CD14-positive monocyte (primary cell): ENCODE data around the gene MRPS18A. TPM values are rescaled to one million over a fixed set of nuclear protein-coding genes. Genes with fewer than 3 reads are reported as not detected.

Experiments
- DNase-seq, 3 donors: peaks; one replicate each; pipeline ENCODE4 v3.0.0-alpha.2; 2011 to 2022
- H2AFZ ChIP-seq: 2 replicates; pipeline ENCODE4 v1.6.0; 2012; ENCODE audit warnings: mild to moderate bottlenecking, low read depth, low read length, inconsistent platforms; ENCODE audit not compliant: insufficient read depth, poor library complexity, severe bottlenecking
- H3K27ac ChIP-seq, 2 donors: 1 replicate in 1 of 2; 2 replicates in 1 of 2; pipeline ENCODE4 v1.5.1; 2012 to 2013; ENCODE audit warnings: low read length in 2 of 2, control low read depth in 1 of 2, inconsistent platforms in 1 of 2, low read depth in 1 of 2, mild to moderate bottlenecking in 1 of 2
- H3K27me3 ChIP-seq, 2 donors: one replicate each; pipeline versions ENCODE4 v1.6.0 to v1.6.1; 2011 to 2013; ENCODE audit warnings: low read length in 2 of 2; ENCODE audit not compliant: control insufficient read depth in 2 of 2, insufficient read depth in 2 of 2
- H3K36me3 ChIP-seq, 2 donors: replicated peaks in 1 of 2; 1 replicate in 1 of 2; 2 replicates in 1 of 2; pipeline versions ENCODE4 v1.5.1 to v1.6.1; 2012 to 2013; ENCODE audit warnings: low read length in 2 of 2, control low read depth in 1 of 2, inconsistent platforms in 1 of 2, mild to moderate bottlenecking in 1 of 2; ENCODE audit not compliant: insufficient read depth in 2 of 2, control insufficient read depth in 1 of 2
- H3K4me1 ChIP-seq, 2 donors: 1 replicate in 1 of 2; 2 replicates in 1 of 2; pipeline versions ENCODE4 v1.5.1 to v1.6.1; 2012 to 2013; ENCODE audit warnings: low read length in 2 of 2, control low read depth in 1 of 2, inconsistent platforms in 1 of 2, mild to moderate bottlenecking in 1 of 2, moderate library complexity in 1 of 2; ENCODE audit not compliant: insufficient read depth in 2 of 2, control insufficient read depth in 1 of 2
- H3K4me2 ChIP-seq: replicated peaks from 2 replicates; pipeline ENCODE3; 2012; ENCODE audit warnings: low read length, moderate library complexity, mild to moderate bottlenecking; ENCODE audit not compliant: poor library complexity, severe bottlenecking; ENCODE audit errors: extremely low read depth
- H3K4me3 ChIP-seq, 3 experiments: fragments of 200-600 bp in 1 of 3; sonication (generic) in 1 of 3; replicated peaks in 1 of 3; 1 replicate in 2 of 3; 2 replicates in 1 of 3; pipeline ENCODE4 v1.5.1; 2011 to 2013; ENCODE audit warnings: low read length in 3 of 3, mild to moderate bottlenecking in 3 of 3, control low read depth in 2 of 3, low read depth in 2 of 3, inconsistent platforms in 1 of 3, moderate library complexity in 1 of 3
- H3K79me2 ChIP-seq: 2 replicates; pipeline ENCODE4 v1.6.0; 2012; ENCODE audit warnings: mild to moderate bottlenecking, control low read depth, inconsistent platforms, low read length, moderate library complexity; ENCODE audit not compliant: insufficient read depth
- H3K9ac ChIP-seq: 2 replicates; pipeline ENCODE4 v1.6.0; 2017; ENCODE audit warnings: low read length, mild to moderate bottlenecking; ENCODE audit not compliant: insufficient read depth, poor library complexity, severe bottlenecking
- H3K9me3 ChIP-seq, 2 donors: replicated peaks in 1 of 2; 1 replicate in 1 of 2; 2 replicates in 1 of 2; pipeline versions ENCODE4 v1.5.1 to v1.6.1; 2012 to 2013; ENCODE audit warnings: low read length in 2 of 2, control low read depth in 1 of 2; ENCODE audit not compliant: control insufficient read depth in 1 of 2, insufficient read depth in 1 of 2
- H4K20me1 ChIP-seq: 2 replicates; pipeline ENCODE4 v1.6.0; 2012; ENCODE audit warnings: mild to moderate bottlenecking, low read length, control low read depth, moderate library complexity; ENCODE audit not compliant: insufficient read depth
- H3K27ac Mint-ChIP-seq, 7 donors: one replicate each; pipeline ENCODE4 v1.8.0; 2020; ENCODE audit warnings: mild to moderate bottlenecking in 7 of 7, mixed read lengths in 7 of 7, moderate library complexity in 6 of 7, inconsistent platforms in 2 of 7
- H3K27me3 Mint-ChIP-seq, 3 donors: one replicate each; pipeline ENCODE4 v1.8.0; 2021 to 2022; ENCODE audit warnings: low read depth in 3 of 3, mild to moderate bottlenecking in 3 of 3, mixed read lengths in 3 of 3, moderate library complexity in 3 of 3, inconsistent platforms in 1 of 3
- H3K36me3 Mint-ChIP-seq, 2 donors: one replicate each; pipeline ENCODE4 v1.8.0; 2020; ENCODE audit warnings: mixed read lengths in 2 of 2, inconsistent platforms in 1 of 2, mild to moderate bottlenecking in 1 of 2
- H3K4me1 Mint-ChIP-seq: one replicate; pipeline ENCODE4 v1.8.0; 2020; ENCODE audit warnings: mild to moderate bottlenecking, mixed read lengths
- H3K4me3 Mint-ChIP-seq, 2 donors: one replicate each; pipeline ENCODE4 v1.8.0; 2020; ENCODE audit warnings: mild to moderate bottlenecking in 2 of 2, mixed read lengths in 2 of 2, moderate library complexity in 1 of 2
- H3K9me3 Mint-ChIP-seq, 7 donors: one replicate each; pipeline ENCODE4 v1.8.0; 2020 to 2022; ENCODE audit warnings: mixed read lengths in 7 of 7, mild to moderate bottlenecking in 6 of 7, moderate library complexity in 6 of 7, inconsistent platforms in 2 of 7
- CTCF ChIP-seq: fragments of 200-600 bp; IDR thresholded peaks from one replicate; pipeline ENCODE4 v1.8.0; 2022; ENCODE audit warnings: antibody characterized with exemption, mild to moderate bottlenecking
- WGBS: methylation state at CpG from one replicate; pipeline ENCODE4 v1.1.5; 2013; ENCODE audit warnings: missing lambda C conversion rate; ENCODE audit not compliant: insufficient coverage; 5-methylcytosine and 5-hydroxymethylcytosine counted together
- intact Hi-C, 2 donors: fragments of 100-400 bp; cut with micrococcal nuclease; formaldehyde crosslinking; loops; one replicate each; pipeline versions ENCODE4 v1.15.0 to v1.15.1; 2023
- polyA plus RNA-seq, 3 donors: library from polyadenylated mRNA; depleted of rRNA in 1 of 3; unstranded in 2 of 3; stranded (reverse) in 1 of 3; fragments of 300-500 nt in 2 of 3; fragments of >200 nt in 1 of 3; fragmentation: Illumina TruSeq in 2 of 3; gene quantifications; 1 replicate in 2 of 3; 2 replicates in 1 of 3; pipeline ENCODE4 v1.2.3, GENCODE V29; 2012 to 2021

MRPS18A gene
- polyA plus RNA-seq, 3 donors, result 17.3 to 45.3 (median 41.4) TPM

- Mint-ChIP-seq H3K27ac (peak overlapping the region in 1 of 7 donors; percentile 63), H3K4me1 (no peaks in the 10 kb centered on the region), H3K4me3 (no peak overlapping the region), H3K36me3 (no peaks in the 10 kb centered on the region), H3K27me3 (peaks cover 13 to 30% (median 14%) of the 10 kb centered on the region in 3 donors), H3K9me3 (peaks cover 0 to 4% (median 0%) of the 10 kb centered on the region in 7 donors)
- no peaks in the 10 kb centered on the region for H3K79me2 ChIP-seq
- H4K20me1 ChIP-seq, result no peaks in the 10 kb centered on the region
- no peaks in the 10 kb centered on the region for H3K4me1 ChIP-seq
- H3K27me3 ChIP-seq, result peaks cover 0 to 2% of the 10 kb centered on the region in 2 donors
- intact Hi-C loops, result no loop called here
- H3K4me3 ChIP-seq, result no peak overlapping the region
- 83% methylated on average over 2 of the region's 9 CpGs for WGBS
- H3K9ac ChIP-seq, result no peak overlapping the region
- H3K9me3 ChIP-seq, result no peaks in the 10 kb centered on the region
- no peak overlapping the region for H2AFZ ChIP-seq
- H3K36me3 ChIP-seq, result no peaks in the 10 kb centered on the region
- no peak for DNase-seq
- no peak overlapping the region for H3K4me2 ChIP-seq
- TF ChIP-seq CTCF, result no peak
- H3K27ac ChIP-seq, result no peak overlapping the region
Observed at GRCh38 chr6:43695215-43695966, 7.8 kb upstream of the MRPS18A start.

GRCh38 chr6:43689421-43689820 is 1.8 kb upstream of the MRPS18A start:
- 88% methylated on average over 1 of the region's 2 CpGs for WGBS
- intact Hi-C loops, result loop anchor here in 1 of 2 donors (5.0 kb wide), 1 partner anchor 33 kb away; no protein-coding TSS in a partner anchor
- Histone ChIP-seq H3K79me2 (peaks cover 28% of the 10 kb centered on the region), H3K27ac (no peak overlapping the region), H3K36me3 (no peaks in the 10 kb centered on the region), H3K27me3 (peaks cover 2 to 9% of the 10 kb centered on the region in 2 donors), H3K4me1 (peaks cover 16 to 20% of the 10 kb centered on the region in 2 donors), H3K4me3 (no peak overlapping the region), H3K4me2 (no peak overlapping the region), H2AFZ (no peak overlapping the region), H4K20me1 (peaks cover 6% of the 10 kb centered on the region), H3K9me3 (no peaks in the 10 kb centered on the region), H3K9ac (no peak overlapping the region)
- DNase-seq, result no peak
- Mint-ChIP-seq H3K27ac (peak overlapping the region in 1 of 7 donors; percentile 55), H3K4me3 (peak overlapping the region in 1 of 2 donors; percentile 22), H3K27me3 (peaks cover 9 to 27% (median 13%) of the 10 kb centered on the region in 3 donors), H3K4me1 (peaks cover 25% of the 10 kb centered on the region), H3K9me3 (peaks cover 0 to 4% (median 0%) of the 10 kb centered on the region in 7 donors), H3K36me3 (peaks cover 4 to 6% of the 10 kb centered on the region in 2 donors)
- TF ChIP-seq CTCF, result no peak
